ENCODE data around the gene PSD4.

Gene PSD4

GRCh38 chr2:113173542-113174375, at the start of gene PSD4:
Gene PSD4 (plus strand): TSS chr2:113173971. CDS start chr2:113182457, 8,486 bp downstream.
- no peak for DNase-seq

DNA sequence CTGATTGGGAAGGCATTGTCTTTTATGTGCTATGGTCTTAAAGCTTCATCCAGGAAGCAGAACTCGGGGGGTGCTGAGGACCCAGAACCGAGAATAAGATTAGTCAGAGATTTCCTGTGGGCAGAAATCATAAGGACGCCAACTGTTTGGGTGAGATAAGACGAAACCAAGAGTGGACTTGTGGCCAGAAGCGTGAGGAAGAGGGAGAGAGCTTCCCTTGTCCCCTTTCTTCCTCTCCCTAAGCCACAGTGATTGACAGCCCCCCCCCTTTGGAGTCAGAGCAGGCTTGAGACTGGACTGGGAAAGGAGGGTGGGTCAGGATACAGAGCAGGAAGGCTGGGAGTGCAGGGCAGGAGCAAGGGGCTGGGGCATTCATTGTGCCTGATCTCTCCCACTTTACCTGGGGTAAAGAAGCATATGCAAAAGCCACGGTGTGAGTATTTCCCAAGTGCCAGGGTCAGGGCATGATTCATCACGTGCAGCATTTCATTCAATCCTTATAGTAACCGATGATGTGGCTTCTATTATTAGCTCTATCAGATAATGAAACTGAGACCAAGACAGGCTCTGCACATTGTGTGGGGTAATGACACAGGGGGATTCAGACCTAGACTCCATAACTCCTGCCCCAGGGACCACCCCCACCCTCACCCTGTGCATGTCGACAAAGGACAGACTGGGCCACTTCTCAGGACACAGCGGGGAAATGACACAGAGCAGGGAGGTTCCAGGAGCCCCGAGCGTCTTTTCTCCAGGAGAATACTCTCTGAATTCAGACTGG, 49.4 kb upstream of the PSD4 start:
- DNase-seq = no peak

DNA sequence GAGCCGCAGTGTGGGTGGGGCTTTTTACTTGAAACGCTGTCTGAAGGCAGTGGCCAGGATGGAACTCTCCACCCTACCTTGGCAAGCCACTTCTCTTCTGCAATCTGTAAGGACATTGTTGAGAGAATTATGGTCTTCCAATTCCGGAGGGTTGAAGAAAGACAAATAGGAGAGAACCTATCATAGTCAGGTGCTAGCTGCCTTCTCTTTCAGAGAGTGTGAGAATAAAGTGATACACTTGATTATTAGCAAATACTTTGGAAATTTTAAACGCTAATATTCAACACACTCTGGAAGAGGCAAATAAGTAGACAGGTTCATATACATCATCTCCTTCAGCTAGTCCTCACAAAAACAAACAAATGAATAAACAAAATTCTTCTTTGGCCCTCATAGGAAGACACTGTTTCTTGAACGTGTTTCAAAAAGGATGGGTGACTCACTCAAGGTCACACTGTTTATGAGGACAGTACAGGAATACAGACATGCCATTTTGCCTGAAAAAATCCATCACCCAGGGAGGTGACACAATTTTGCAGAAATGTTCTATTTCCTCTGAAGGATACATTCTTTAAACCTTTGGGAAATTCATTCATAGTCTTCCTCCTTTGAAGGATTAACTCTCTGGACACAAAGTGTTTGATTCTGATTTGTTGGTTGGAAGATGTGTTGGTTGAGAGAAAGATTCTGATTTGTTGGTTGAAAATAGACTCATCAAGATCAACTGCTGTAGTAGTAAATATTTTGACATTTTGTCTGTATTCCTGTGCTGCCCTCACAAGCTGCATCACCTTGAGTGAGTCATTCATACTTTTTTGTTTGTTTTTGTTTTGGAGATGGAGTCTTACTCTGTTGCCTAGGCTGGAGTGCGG, 48.6 kb upstream of the PSD4 start:
- DNase-seq = no peak

DNA sequence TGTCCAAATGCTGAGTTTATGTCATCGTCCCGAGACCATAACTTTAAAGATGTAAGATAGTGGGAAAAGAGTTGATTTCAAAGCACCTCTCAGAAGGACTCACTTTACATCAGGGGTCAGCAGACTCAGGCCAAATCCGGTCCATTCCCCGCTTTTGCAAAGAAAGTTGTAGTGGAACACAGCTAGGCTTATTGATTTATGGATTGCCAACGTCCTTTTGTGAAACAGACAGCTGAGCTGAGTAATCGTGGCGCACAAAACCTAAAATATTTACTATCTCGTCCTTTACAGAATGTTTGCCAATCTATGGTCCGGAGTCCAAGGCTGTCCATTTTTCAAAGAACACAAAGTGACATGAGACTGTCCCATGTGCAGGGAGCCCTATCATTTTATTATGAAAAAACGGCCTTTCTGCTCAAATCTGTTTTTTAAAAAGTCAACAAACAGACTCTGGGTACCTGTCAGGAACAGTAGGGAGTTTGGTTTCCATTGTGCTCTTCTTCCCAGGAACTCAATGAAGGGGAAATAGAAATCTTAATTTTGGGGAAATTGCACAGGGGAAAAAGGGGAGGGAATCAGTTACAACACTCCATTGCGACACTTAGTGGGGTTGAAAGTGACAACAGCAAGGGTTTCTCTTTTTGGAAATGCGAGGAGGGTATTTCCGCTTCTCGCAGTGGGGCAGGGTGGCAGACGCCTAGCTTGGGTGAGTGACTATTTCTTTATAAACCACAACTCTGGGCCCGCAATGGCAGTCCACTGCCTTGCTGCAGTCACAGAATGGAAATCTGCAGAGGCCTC, 46.7 kb upstream of the PSD4 start, which contains the start of gene IL1RN:
Gene IL1RN (plus strand): TSS at position 754 of the 801 bp plus-strand sequence. CDS start 27 bp downstream, at position 781.
- DNase-seq = no peak

GRCh38 chr2:113127646-113128570, 45.9 kb upstream of the PSD4 start:
- DNase-seq = no peak

DNA sequence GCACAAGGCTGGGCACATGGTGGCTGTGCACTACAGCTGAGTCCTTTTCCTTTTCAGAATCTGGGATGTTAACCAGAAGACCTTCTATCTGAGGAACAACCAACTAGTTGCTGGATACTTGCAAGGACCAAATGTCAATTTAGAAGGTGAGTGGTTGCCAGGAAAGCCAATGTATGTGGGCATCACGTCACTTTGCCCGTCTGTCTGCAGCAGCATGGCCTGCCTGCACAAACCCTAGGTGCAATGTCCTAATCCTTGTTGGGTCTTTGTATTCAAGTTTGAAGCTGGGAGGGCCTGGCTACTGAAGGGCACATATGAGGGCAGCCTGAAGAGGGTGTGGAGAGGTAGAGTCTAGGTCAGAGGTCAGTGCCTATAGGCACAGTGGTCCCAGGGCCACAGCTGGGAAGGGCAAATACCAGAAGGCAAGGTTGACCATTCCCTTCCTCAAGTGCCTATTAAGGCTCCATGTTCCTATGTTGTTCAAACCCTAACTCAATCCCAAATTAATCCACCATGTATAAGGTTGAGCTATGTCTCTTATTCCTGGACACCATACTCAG, 44.2 kb upstream of the PSD4 start:
- DNase-seq = no peak

DNA sequence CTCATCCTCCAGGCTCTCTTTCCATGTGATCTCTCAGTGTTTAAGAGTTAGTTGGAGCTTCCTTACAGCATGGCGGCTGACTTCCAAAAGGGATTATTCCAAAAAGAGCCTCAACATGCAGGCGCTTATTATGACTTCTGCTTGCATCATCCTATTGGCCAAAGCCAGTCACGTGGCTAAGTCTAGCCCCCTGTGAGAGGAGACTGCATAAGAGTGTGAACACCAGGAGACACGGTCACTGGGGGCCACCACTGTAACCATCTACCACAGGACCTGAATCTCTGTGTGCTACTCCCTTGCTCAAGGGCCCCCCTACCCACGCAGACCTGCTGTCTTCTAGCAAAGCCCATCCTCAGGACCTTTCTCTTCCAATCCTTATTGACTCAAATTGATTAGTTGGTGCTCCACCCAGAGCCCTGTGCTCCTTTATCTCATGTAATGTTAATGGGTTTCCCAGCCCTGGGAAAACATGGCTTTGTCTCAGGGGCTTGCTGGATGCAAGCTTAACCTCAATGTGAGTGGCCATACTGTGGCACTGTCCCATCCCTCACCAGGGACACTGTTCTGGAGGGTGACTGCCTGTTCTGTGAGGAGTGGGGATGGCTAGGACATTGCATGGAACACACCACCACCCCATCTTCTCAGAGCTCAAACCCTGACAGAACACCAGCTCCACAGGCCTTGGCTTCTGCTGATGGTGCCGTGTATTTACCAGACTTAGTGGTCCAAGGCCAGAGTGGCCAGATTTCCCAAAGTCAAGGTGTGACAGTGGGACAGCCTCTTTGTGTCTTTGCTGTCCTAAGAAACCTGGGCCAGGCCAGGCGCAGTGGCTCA, 42.2 kb upstream of the PSD4 start:
- no peak for DNase-seq

GRCh38 chr2:113132414-113133021, 41.3 kb upstream of the PSD4 start:
- DNase-seq = no peak

- DNase-seq = no peak
Observed at GRCh38 chr2:113133704-113134598, 39.8 kb upstream of the PSD4 start.

DNA sequence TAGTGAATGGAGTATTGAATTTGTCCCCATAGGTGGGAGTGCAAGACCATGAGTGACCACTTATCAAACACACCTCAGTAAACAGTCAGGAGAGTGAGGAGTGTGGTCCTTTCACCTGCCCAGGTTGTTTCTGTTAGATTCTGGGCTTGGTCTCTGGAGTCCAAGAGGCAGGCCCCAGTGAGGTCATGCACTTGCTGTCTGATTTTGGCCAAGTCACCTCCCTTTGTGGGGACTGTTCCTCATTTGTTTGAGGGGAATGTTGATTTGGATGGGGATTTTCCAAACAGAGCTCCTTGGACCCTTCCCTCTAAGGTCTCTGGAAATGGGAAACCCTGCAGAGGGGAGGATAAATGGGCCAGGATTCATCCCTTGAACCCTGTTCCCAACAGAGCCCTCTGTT, 39.1 kb upstream of the PSD4 start:
- no peak for DNase-seq

DNA sequence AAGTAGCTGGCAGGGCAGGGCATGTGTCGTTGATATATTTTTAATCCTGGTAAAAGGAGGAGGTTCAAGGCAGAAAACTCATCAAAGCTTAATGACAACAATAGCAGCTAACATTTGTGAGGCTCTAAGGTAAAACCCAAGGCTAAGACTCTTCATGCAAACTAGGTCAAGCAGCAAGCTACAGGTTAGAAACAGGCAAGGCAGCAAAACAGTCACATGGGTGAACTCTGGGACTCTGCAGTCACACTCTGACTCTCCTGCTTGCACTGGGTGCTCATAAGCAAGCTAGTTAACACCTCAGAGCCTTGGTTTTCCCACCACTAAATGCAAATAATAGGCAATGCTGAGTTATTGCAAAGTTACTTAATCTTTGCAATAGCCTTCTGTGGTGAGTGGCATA, 38.5 kb upstream of the PSD4 start:
- DNase-seq = no peak

DNA sequence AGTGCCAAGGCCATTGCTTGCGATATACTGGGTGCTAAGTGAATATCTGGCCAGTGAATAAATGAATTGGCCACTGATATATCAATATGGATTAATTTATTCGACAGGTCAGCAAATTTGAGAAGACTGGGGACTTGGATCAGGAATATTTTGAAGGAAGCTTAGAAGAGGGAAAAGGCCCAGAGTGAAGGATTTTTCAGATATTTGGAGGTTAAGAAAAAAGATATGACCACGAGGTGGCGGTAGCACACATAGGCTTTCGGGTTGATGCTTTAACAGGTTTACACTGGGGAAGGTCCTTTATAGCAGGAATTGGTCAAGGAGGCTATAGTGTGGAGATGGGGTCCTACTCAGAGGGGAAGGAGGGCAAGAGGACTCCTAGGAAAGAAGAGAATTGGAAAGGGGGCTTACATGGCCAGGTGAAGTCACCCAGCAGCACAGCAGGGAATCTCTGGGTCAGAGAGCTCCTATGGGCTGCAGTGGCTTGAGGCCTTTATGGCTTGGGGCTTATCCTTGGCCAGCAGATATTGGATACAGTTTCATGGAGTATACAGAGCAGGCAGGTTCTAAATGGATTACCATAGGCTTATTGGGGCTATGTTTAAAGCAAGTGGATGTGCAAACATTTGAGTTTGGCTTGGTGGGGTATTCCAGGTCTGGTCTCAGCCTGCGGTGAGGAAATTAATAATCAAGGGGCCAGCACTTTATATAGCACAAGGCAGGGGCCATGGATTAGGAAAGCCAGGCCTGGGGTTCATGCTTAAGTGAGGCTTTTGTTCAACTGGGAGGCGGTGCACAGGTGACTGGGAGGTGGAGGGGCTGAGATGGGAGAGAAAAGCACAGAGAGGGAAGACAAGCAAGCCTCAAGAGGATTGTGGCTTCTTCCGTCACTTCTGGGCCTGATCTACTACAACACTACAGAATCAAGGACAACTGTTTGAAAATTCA, 36.7 kb upstream of the PSD4 start:
- peak in 1 of 2 experiments; percentile 55 for DNase-seq

- DNase-seq = no peak
Observed at GRCh38 chr2:113137827-113138226, 35.9 kb upstream of the PSD4 start.

DNA sequence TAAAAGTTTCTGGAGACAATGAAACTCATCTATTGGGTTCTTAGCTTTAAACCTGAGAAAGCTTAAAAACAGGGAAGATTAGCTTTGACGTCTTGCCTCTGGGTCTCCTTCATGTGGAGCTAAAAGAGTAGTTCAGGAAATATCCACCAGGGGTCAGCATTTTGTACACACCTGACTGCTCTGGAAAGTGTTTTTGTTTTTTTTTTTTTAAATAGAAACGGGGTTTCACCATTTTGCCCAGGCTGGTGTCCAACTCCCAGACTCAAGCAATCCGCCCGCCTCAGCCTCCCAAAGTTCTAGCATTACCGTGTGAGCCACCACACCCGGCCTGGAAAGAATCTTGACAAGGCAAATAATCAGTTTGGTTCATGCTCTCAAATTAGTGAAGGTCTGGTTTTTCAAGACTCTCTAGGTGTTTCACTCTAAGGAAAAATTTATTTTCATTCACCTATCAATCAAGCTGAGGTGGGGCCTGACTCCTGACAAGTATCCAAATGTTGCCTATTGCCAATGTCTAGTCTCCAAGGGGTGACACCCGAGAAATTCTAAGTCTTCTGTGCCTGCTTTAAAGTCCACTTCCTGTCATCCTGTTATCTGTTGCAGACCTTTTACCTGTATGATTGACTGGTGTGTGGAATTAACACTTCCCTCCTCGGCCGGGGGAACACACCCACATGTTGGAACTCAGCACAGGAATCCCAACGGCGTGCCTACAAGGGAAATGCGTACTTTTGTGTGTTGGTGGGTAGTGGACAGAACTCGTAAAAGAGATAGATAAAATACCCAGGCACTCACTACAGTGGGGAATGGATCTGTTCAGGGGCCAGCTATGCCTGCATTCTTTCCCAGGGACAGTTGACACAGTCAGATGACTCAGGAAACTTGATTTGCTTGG, 35.1 kb upstream of the PSD4 start:
- peak in 1 of 2 experiments; percentile 52 for DNase-seq

DNA sequence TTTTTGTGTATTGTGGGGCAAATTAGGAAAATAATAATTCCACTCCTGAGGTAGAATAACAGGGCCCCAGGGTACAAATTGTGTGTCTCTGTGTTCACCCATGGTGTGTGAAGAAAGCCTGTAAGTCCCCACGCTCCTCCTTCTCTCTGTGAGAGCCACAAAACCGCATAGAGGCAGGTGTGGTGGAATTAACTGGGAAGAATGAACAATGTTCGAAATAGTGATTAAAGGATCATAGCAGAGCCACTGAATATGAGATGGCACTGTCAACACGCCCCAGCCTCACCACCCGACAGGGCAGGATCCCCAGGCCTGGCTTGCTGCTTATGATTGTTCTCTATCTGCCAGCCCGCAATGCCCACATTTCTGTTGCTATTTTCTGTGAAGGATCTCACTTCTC, 32.3 kb upstream of the PSD4 start:
- no peak for DNase-seq

DNA sequence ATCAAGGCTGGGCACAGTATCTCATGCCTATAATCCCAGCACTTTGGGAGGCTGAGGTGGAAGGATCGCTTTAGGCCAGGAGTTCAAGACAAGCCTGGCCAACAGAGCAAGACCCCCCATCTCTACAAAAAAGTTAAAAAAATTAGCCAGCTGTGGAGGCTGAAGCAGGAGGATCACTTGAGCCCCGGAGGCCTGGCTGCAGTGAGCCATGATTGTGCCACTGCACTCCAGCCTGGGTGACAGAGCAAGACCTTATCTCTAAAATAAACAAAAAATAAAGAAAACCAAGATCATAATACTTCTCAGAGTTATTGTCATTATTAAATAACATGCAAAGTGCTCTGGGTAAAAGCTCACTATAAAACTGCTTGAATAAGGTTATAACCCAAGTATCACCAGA, 31.5 kb upstream of the PSD4 start:
- DNase-seq = no peak
